Prostate gland (tissue), 2 donors: ENCODE measurements around the gene TAS2R60. TPM values are rescaled to one million over a fixed set of nuclear protein-coding genes. Genes with fewer than 3 reads are reported as not detected.

ENCODE experiments used
- DNase-seq: peaks from one replicate; pipeline ENCODE4 v3.0.0-alpha.2; 2019; ENCODE audit warnings: low spot score
- H3K27ac ChIP-seq, 2 donors: fragments of 200-600 bp; sonication (generic); 2 replicates each; pipeline ENCODE4 v1.5.1; 2017 to 2019
- H3K27me3 ChIP-seq: fragments of 200-600 bp; sonication (generic); replicated peaks from 2 replicates; pipeline ENCODE4 v1.5.1; 2019; ENCODE audit not compliant: insufficient read depth
- H3K36me3 ChIP-seq, 2 donors: fragments of 200-600 bp; sonication (generic); 1 replicate in 1 of 2; 2 replicates in 1 of 2; pipeline versions ENCODE4 v1.5.1 to v1.8.1; 2017 to 2019
- H3K4me1 ChIP-seq: fragments of 200-600 bp; sonication (generic); replicated peaks from 2 replicates; pipeline ENCODE4 v1.5.1; 2019
- H3K4me3 ChIP-seq, 2 donors: fragments of 200-600 bp; sonication (generic); 2 replicates each; pipeline ENCODE4 v1.5.1; 2017 to 2019
- H3K9me3 ChIP-seq: fragments of 200-600 bp; sonication (generic); 2 replicates; pipeline ENCODE4 v1.5.1; 2017
- POLR2A ChIP-seq: fragments of 450-650 bp; IDR thresholded peaks from one replicate; pipeline ENCODE4 v1.6.1; 2016; ENCODE audit warnings: antibody characterized with exemption, mild to moderate bottlenecking
- POLR2AphosphoS5 ChIP-seq: sonication (generic); formaldehyde crosslinking; IDR thresholded peaks from one replicate; pipeline ENCODE4 v1.6.1; 2017; ENCODE audit warnings: antibody characterized with exemption
- WGBS: methylation state at CpG from one replicate; pipeline ENCODE4 v1.1.5; 2018; 5-methylcytosine and 5-hydroxymethylcytosine counted together
- intact Hi-C: fragments of 100-400 bp; cut with DNase I; formaldehyde crosslinking; loops from one replicate; pipeline ENCODE4 v1.14.2; 2022
- total RNA-seq, 2 donors: library from RNA; depleted of rRNA; stranded (reverse); fragments of >200 nt; gene quantifications; one replicate each; pipeline ENCODE4 v1.1.0, GENCODE V29; 2016
- TF ChIP-seq, protein P1 (sequence below), 4 experiments: fragments of 200-600 bp in 2 of 4; fragments of 450-650 bp in 2 of 4; sonication (generic) in 2 of 4; IDR thresholded peaks; 1 replicate in 3 of 4; 2 replicates in 1 of 4; pipeline ENCODE4 v1.5.1; 2016 to 2019; ENCODE audit warnings: antibody characterized with exemption in 4 of 4, mild to moderate bottlenecking in 2 of 4, moderate library complexity in 2 of 4

The TAS2R60 gene
- total RNA-seq, 2 donors from 2014 or later = not detected

DNA sequence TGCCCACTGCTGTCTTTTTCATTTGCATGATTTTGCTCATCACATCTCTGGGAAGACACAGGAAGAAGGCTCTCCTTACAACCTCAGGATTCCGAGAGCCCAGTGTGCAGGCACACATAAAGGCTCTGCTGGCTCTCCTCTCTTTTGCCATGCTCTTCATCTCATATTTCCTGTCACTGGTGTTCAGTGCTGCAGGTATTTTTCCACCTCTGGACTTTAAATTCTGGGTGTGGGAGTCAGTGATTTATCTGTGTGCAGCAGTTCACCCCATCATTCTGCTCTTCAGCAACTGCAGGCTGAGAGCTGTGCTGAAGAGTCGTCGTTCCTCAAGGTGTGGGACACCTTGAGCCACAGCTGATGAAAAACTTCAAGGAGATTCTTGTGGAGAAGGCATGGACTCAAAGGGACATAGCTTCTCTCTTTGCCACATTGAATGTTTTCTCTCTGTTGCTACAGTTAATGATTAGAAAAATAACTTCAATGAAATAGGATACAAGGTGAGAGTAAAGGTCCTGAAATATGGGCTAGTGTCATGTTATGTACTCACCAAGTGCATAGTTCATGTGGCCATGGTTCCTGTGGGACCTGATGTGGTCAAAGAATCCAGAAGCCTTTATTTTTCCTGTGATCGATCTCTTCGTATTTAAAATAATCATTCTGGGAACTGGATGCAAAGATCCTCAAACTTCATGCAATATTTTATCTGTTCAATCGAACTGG lies 970 bp downstream of the TAS2R60 start:
- Histone ChIP-seq H3K9me3 (no peaks in the 10 kb centered on the region), H3K27ac (no peak overlapping the region), H3K4me3 (no peak overlapping the region), H3K27me3 (no peaks in the 10 kb centered on the region), H3K4me1 (no peaks in the 10 kb centered on the region), H3K36me3 (no peaks in the 10 kb centered on the region)
- no peak for DNase-seq
- TF ChIP-seq POLR2A (no peak), POLR2AphosphoS5 (no peak)
- TF ChIP-seq, protein P1, sequence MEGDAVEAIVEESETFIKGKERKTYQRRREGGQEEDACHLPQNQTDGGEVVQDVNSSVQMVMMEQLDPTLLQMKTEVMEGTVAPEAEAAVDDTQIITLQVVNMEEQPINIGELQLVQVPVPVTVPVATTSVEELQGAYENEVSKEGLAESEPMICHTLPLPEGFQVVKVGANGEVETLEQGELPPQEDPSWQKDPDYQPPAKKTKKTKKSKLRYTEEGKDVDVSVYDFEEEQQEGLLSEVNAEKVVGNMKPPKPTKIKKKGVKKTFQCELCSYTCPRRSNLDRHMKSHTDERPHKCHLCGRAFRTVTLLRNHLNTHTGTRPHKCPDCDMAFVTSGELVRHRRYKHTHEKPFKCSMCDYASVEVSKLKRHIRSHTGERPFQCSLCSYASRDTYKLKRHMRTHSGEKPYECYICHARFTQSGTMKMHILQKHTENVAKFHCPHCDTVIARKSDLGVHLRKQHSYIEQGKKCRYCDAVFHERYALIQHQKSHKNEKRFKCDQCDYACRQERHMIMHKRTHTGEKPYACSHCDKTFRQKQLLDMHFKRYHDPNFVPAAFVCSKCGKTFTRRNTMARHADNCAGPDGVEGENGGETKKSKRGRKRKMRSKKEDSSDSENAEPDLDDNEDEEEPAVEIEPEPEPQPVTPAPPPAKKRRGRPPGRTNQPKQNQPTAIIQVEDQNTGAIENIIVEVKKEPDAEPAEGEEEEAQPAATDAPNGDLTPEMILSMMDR (IDR thresholded peaks at IDR 0.05) = no peak
- 94% methylated on average over 6 of the region's 6 CpGs for WGBS
- intact Hi-C loops = no loop called here

DNA sequence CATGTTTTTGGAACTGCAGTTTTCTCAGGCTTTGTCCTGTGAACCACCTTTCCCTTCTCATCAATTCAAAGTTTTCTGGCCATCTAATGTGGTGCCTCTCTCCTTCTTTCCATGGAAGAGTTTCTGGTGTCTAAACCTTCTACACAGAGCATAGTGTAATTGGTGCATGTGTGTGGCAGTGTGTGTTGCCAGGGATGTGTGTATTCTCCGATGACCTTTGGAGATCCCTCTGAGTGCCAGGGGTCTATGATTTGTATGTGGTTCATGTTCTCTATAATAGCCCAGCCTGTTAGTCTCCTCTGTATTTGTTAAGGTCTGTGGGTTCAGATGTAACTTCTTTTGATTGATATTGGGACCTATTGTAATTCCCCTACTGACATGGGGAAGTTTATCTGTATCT lies 1.5 kb downstream of the TAS2R60 start:
- no peaks in the 10 kb centered on the region for H3K9me3 ChIP-seq
- H3K27ac ChIP-seq = no peak overlapping the region
- no peak overlapping the region for H3K4me3 ChIP-seq
- 92% methylated on average over 1 of the region's 1 CpG for WGBS
- H3K36me3 ChIP-seq = no peaks in the 10 kb centered on the region
- intact Hi-C loops = no loop called here
- H3K27me3 ChIP-seq = no peaks in the 10 kb centered on the region
- DNase-seq = no peak
- no peaks in the 10 kb centered on the region for H3K4me1 ChIP-seq
- TF ChIP-seq POLR2AphosphoS5 (no peak), POLR2A (no peak)
- TF ChIP-seq, protein P1 (IDR thresholded peaks at IDR 0.05) = no peak

DNA sequence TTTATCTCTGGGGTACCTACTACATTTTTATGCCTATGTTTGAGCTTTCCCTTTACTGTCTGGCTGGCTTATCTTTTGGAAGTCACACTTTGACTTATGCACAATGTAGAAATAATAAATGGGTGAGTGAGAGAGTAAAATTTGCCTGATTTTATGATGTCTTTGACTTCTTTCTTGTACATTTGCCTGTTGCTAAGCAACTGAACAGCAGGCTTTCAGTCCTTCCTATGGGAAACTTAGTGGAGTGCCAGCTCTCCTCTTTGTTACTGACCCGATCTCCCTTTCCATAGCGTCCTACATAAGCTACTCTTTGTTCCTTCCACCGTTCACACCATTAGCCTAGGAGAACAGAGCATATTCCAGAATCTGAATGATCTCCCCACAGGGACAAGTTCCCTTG lies 4.2 kb downstream of the TAS2R60 start:
- no peaks in the 10 kb centered on the region for H3K27me3 ChIP-seq
- 31% methylated on average over 3 of the region's 3 CpGs for WGBS
- no peaks in the 10 kb centered on the region for H3K36me3 ChIP-seq
- no peak overlapping the region for H3K4me3 ChIP-seq
- TF ChIP-seq POLR2AphosphoS5 = no peak
- TF ChIP-seq, protein P1 (IDR thresholded peaks at IDR 0.05) = no peak
- TF ChIP-seq POLR2A = no peak
- DNase-seq = no peak
- intact Hi-C loops = no loop called here
- no peaks in the 10 kb centered on the region for H3K4me1 ChIP-seq
- H3K9me3 ChIP-seq = no peaks in the 10 kb centered on the region
- no peak overlapping the region for H3K27ac ChIP-seq

DNA sequence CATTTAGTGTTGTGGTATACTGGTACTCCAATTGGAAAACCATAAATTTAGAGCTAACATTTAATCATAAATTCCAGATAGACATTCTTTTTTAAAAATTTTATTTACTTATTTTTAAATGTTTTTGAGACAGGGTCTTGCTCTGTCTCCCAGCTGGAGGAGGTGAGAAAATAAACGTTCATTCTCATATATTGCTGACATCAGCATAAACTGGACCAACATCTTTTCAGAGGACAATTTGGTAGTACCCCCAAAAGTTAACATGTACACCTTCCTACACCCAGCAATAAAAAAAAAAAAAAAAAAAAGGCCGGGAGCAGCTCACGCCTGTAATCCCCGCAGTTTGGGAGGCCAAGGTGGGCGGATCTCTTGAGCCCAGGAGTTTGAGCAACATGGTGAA lies 5.2 kb downstream of the TAS2R60 start:
- H3K36me3 ChIP-seq = no peaks in the 10 kb centered on the region
- 76% methylated on average over 5 of the region's 5 CpGs for WGBS
- no peak for DNase-seq
- no peaks in the 10 kb centered on the region for H3K4me1 ChIP-seq
- no peak overlapping the region for H3K4me3 ChIP-seq
- H3K27me3 ChIP-seq = no peaks in the 10 kb centered on the region
- no peak for TF ChIP-seq POLR2A
- no peak for TF ChIP-seq POLR2AphosphoS5
- TF ChIP-seq, protein P1 (IDR thresholded peaks at IDR 0.05) = no peak
- no peak overlapping the region for H3K27ac ChIP-seq
- intact Hi-C loops = no loop called here
- H3K9me3 ChIP-seq = no peaks in the 10 kb centered on the region

DNA sequence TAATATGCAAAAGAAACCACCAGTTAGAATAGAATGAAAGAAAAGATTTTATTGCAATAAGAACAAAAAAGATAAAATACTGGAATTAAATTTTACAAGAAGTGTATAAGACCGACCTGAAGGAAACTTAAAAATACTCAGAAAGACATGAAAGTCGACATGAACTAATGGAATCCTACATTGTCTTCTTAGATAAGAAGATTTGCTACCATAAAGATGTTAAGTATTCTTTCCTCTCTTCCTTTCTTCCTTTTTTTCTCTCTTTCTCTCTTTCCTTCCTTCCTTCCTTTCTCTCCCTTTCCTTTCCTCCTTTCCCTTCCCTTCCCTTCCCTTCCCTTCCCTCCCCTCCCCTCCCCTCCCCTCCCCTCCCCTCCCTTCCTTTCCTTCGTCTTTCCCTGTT lies 6.5 kb downstream of the TAS2R60 start:
- intact Hi-C loops = no loop called here
- no peak for DNase-seq
- no peaks in the 10 kb centered on the region for H3K36me3 ChIP-seq
- TF ChIP-seq POLR2AphosphoS5 (no peak), POLR2A (no peak)
- H3K9me3 ChIP-seq = no peaks in the 10 kb centered on the region
- no peaks in the 10 kb centered on the region for H3K4me1 ChIP-seq
- H3K27ac ChIP-seq = no peak overlapping the region
- 77% methylated on average over 3 of the region's 3 CpGs for WGBS
- H3K4me3 ChIP-seq = no peak overlapping the region
- H3K27me3 ChIP-seq = no peaks in the 10 kb centered on the region
